ENCODE measurements around the gene OXT.

The OXT gene

GRCh38 chr20:3041854-3042409, 29.5 kb upstream of the OXT start:
- H3K9me2 ChIP-seq (replicated peaks; ENCODE audit: low read depth, low read length) = no peaks in the 10 kb centered on the region
- peaks cover 5% of the 10 kb centered on the region for H3K27me3 ChIP-seq (ENCODE audit: insufficient read depth, low read length, poor library complexity, severe bottlenecking)
- H3F3A ChIP-seq (ENCODE audit: low read depth) = no peaks in the 10 kb centered on the region
- no peak overlapping the region for H3K4me3 ChIP-seq (ENCODE audit: low read length, poor library complexity, severe bottlenecking)
- H3K79me2 ChIP-seq (ENCODE audit: insufficient read depth, low read length) = peaks cover 11% of the 10 kb centered on the region
- no peak overlapping the region for H2AFZ ChIP-seq (ENCODE audit: low read length)
- peaks cover 8% of the 10 kb centered on the region for H3K4me1 ChIP-seq (ENCODE audit: insufficient read depth, low read length, poor library complexity, severe bottlenecking)
- H3K4me2 ChIP-seq (ENCODE audit: low read depth, low read length, poor library complexity, severe bottlenecking) = no peak overlapping the region
- no peak overlapping the region for H3K9ac ChIP-seq (ENCODE audit: low read depth, low read length, poor library complexity, severe bottlenecking)
- H4K20me1 ChIP-seq (ENCODE audit: insufficient read depth, low read length, poor library complexity, severe bottlenecking) = peaks cover 8% of the 10 kb centered on the region
- no peaks in the 10 kb centered on the region for H3K9me3 ChIP-seq (ENCODE audit: insufficient read depth, low read depth, low read length)
- TF ChIP-seq CTCF (conservative IDR thresholded peaks at IDR 0.05; ENCODE audit: low read length) (no peak), EZH2phosphoT487 (IDR thresholded peaks at IDR 0.05; ENCODE audit: borderline replicate concordance) (no peak)
- H3K36me3 ChIP-seq (ENCODE audit: insufficient read depth, low read length) = peaks cover 26% of the 10 kb centered on the region; the same call in 1 of the 2 replicates

- Histone ChIP-seq H3K4me2 (ENCODE audit: low read depth, low read length, poor library complexity, severe bottlenecking) (no peak overlapping the region), H4K20me1 (ENCODE audit: insufficient read depth, low read length, poor library complexity, severe bottlenecking) (peaks cover 14% of the 10 kb centered on the region), H3K9me3 (ENCODE audit: insufficient read depth, low read depth, low read length) (no peaks in the 10 kb centered on the region), H3K9me2 (replicated peaks; ENCODE audit: low read depth, low read length) (no peaks in the 10 kb centered on the region), H3F3A (ENCODE audit: low read depth) (no peaks in the 10 kb centered on the region), H2AFZ (ENCODE audit: low read length) (no peak overlapping the region), H3K79me2 (ENCODE audit: insufficient read depth, low read length) (peaks cover 18% of the 10 kb centered on the region), H3K4me1 (ENCODE audit: insufficient read depth, low read length, poor library complexity, severe bottlenecking) (peaks cover 14% of the 10 kb centered on the region), H3K9ac (ENCODE audit: low read depth, low read length, poor library complexity, severe bottlenecking) (no peak overlapping the region), H3K27me3 (ENCODE audit: insufficient read depth, low read length, poor library complexity, severe bottlenecking) (peaks cover 5% of the 10 kb centered on the region), H3K36me3 (ENCODE audit: insufficient read depth, low read length) (peaks cover 21% of the 10 kb centered on the region; the same call in 1 of the 2 replicates), H3K4me3 (ENCODE audit: low read length, poor library complexity, severe bottlenecking) (no peak overlapping the region)
- TF ChIP-seq EZH2phosphoT487 (IDR thresholded peaks at IDR 0.05; ENCODE audit: borderline replicate concordance) (no peak), CTCF (conservative IDR thresholded peaks at IDR 0.05; ENCODE audit: low read length) (no peak)
These were observed 28.8 kb upstream of the OXT start for GRCh38 chr20:3042625-3043024.

- H3K4me2 ChIP-seq (ENCODE audit: low read depth, low read length, poor library complexity, severe bottlenecking) = no peak within 1 kb of the TSS
- H3K9me2 ChIP-seq (replicated peaks; ENCODE audit: low read depth, low read length) = no peaks in the 10 kb centered on the region
- peaks cover 21% of the 10 kb centered on the region for H4K20me1 ChIP-seq (ENCODE audit: insufficient read depth, low read length, poor library complexity, severe bottlenecking)
- H2AFZ ChIP-seq (ENCODE audit: low read length) = no peak within 1 kb of the TSS
- H3K27me3 ChIP-seq (ENCODE audit: insufficient read depth, low read length, poor library complexity, severe bottlenecking) = peaks cover 5% of the 10 kb centered on the region
- H3K79me2 ChIP-seq (ENCODE audit: insufficient read depth, low read length) = peaks cover 25% of the 10 kb centered on the region
- no peak within 1 kb of the TSS for H3K4me3 ChIP-seq (ENCODE audit: low read length, poor library complexity, severe bottlenecking)
- H3K9ac ChIP-seq (ENCODE audit: low read depth, low read length, poor library complexity, severe bottlenecking) = no peak within 1 kb of the TSS
- no peaks in the 10 kb centered on the region for H3F3A ChIP-seq (ENCODE audit: low read depth)
- peaks cover 18% of the 10 kb centered on the region for H3K4me1 ChIP-seq (ENCODE audit: insufficient read depth, low read length, poor library complexity, severe bottlenecking)
- H3K36me3 ChIP-seq (ENCODE audit: insufficient read depth, low read length) = peaks cover 22% of the 10 kb centered on the region; the same call in 1 of the 2 replicates
- no peaks in the 10 kb centered on the region for H3K9me3 ChIP-seq (ENCODE audit: insufficient read depth, low read depth, low read length)
- no peak for TF ChIP-seq EZH2phosphoT487 (IDR thresholded peaks at IDR 0.05; ENCODE audit: borderline replicate concordance)
- no peak for TF ChIP-seq CTCF (conservative IDR thresholded peaks at IDR 0.05; ENCODE audit: low read length)
These were observed 28.1 kb upstream of the OXT start, which contains the start of gene GNRH2 for GRCh38 chr20:3043322-3043721. TSS of gene GNRH2 (plus strand) at chr20:3043622. CDS start at chr20:3044415, 793 bp downstream.

Measured in Loucy (cell line).